Ovary (tissue), 9 donors: ENCODE measurements around the gene NPAS2. TPM values are rescaled to one million over a fixed set of nuclear protein-coding genes. Genes with fewer than 3 reads are reported as not detected.

Experiments used
- DNase-seq, 5 donors: peaks; one replicate each; pipeline ENCODE4 v3.0.0-alpha.2; 2019 to 2020
- H3K27ac ChIP-seq, 2 donors: fragments of 200-600 bp; one replicate each; pipeline versions ENCODE4 v1.5.1 to v1.8.0; 2019 to 2022
- H3K27me3 ChIP-seq: fragments of 200-600 bp; one replicate; pipeline ENCODE4 v1.8.0; 2022
- H3K36me3 ChIP-seq: fragments of 200-600 bp; sonication (generic); one replicate; pipeline ENCODE4 v1.5.1; 2019
- H3K4me1 ChIP-seq: one replicate; pipeline ENCODE4 v1.8.1; 2013; ENCODE audit warnings: mild to moderate bottlenecking, moderate library complexity; ENCODE audit not compliant: insufficient read depth
- H3K4me3 ChIP-seq: fragments of 200-600 bp; sonication (generic); one replicate; pipeline ENCODE4 v1.5.1; 2017
- H3K9me3 ChIP-seq, 2 donors: fragments of 200-600 bp in 1 of 2; sonication (generic) in 1 of 2; one replicate each; pipeline versions ENCODE4 v1.5.1 to v1.8.1; 2013 to 2019; ENCODE audit warnings: mild to moderate bottlenecking in 1 of 2, moderate library complexity in 1 of 2
- EP300 ChIP-seq: sonication (generic); formaldehyde crosslinking; IDR thresholded peaks from one replicate; pipeline ENCODE4 v1.6.1; 2017; ENCODE audit warnings: antibody characterized with exemption
- POLR2A ChIP-seq: fragments of 450-650 bp; IDR thresholded peaks from one replicate; pipeline ENCODE4 v1.6.1; 2017; ENCODE audit warnings: antibody characterized with exemption, mild to moderate bottlenecking, moderate library complexity
- WGBS, 3 donors: extraction: QIAGEN DNeasy Blood & Tissue Kit in 1 of 3; methylation state at CpG; one replicate each; pipeline versions ENCODE4 v1.1.5 to v1.1.7; 2013 to 2017; 5-methylcytosine and 5-hydroxymethylcytosine counted together
- intact Hi-C, 4 donors: fragments of 100-400 bp; cut with DNase I; formaldehyde crosslinking; loops; one replicate each; pipeline versions ENCODE4 v1.11.0 to v1.15.1; 2022 to 2023
- polyA plus RNA-seq, 2 donors: library from polyadenylated mRNA; stranded (reverse); fragments of 200-250 nt in 1 of 2; fragments of 350-450 nt in 1 of 2; fragmentation: Illumina TruSeq in 1 of 2; extraction: RNeasy Lipid Tissue Mini Kit (QIAGEN cat#74804) in 1 of 2; gene quantifications; one replicate each; pipeline ENCODE4 v1.2.3, GENCODE V29; 2013 to 2014
- total RNA-seq, 7 donors: library from RNA; depleted of rRNA in 2 of 7; stranded (reverse); fragments of >200 nt in 2 of 7; fragmentation: NEBNext Ultra II Directional in 3 of 7; extraction: Animal tissue kit (Norgen Biotek cat#: 25700) in 3 of 7; gene quantifications; one replicate each; pipeline versions ENCODE4 v1.1.0 to v1.2.4, GENCODE V29; 2016 to 2023
- TF ChIP-seq, protein P1 (sequence below), 3 donors: fragments of 450-650 bp in 2 of 3; fragments of 200-600 bp in 1 of 3; IDR thresholded peaks; one replicate each; pipeline versions ENCODE4 v1.5.1 to v1.8.0; 2016 to 2022; ENCODE audit warnings: antibody characterized with exemption in 3 of 3, mild to moderate bottlenecking in 1 of 3
- donor health status: DM: no; HTN: no; CAD: no; lungs with moderate emphysema.
- donor health status: DM: no; HTN: no; CAD: no.
- donor health status: Bipolar disorder and iron deficiency.
- donor health status: DM: yes; HTN: yes; CAD: no.
- donor health status: DM: no; HTN: no; CAD: no.
- donor health status: DM: yes; HTN: yes; CAD: no.

The NPAS2 gene
- total and polyA plus RNA-seq, 9 donors = 1.6 to 20.6 (median 7.3) TPM

DNA sequence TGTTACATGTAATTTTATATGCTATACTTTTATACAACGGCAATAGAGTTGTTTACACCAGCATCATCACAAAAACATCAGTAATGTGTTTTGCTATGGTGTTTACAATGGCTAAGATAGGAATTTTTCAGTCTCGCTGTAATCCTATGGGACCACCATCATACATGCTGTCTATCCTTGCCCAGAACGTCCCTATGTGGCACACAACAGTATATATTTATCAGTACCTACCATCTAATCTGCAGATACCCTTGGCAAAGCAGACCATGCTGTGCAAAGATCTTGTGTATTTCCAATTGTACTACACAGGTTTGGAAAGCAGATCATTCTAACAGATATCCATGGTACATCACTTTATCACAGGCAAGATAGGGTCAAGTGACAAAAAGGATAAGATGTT lies 197.4 kb downstream of the NPAS2 start:
- intact Hi-C loops = loop anchor here in 1 of 4 donors (10.0 kb wide), 1 partner anchor 187 kb away; no protein-coding TSS in a partner anchor
- H3K4me1 ChIP-seq = no peaks in the 10 kb centered on the region
- no peak overlapping the region for H3K4me3 ChIP-seq
- TF ChIP-seq POLR2A = no peak
- TF ChIP-seq, protein P1, sequence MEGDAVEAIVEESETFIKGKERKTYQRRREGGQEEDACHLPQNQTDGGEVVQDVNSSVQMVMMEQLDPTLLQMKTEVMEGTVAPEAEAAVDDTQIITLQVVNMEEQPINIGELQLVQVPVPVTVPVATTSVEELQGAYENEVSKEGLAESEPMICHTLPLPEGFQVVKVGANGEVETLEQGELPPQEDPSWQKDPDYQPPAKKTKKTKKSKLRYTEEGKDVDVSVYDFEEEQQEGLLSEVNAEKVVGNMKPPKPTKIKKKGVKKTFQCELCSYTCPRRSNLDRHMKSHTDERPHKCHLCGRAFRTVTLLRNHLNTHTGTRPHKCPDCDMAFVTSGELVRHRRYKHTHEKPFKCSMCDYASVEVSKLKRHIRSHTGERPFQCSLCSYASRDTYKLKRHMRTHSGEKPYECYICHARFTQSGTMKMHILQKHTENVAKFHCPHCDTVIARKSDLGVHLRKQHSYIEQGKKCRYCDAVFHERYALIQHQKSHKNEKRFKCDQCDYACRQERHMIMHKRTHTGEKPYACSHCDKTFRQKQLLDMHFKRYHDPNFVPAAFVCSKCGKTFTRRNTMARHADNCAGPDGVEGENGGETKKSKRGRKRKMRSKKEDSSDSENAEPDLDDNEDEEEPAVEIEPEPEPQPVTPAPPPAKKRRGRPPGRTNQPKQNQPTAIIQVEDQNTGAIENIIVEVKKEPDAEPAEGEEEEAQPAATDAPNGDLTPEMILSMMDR (IDR thresholded peaks at IDR 0.05) = no peak
- no peak for TF ChIP-seq EP300
- H3K27ac ChIP-seq = no peak overlapping the region
- no peaks in the 10 kb centered on the region for H3K9me3 ChIP-seq
- no peaks in the 10 kb centered on the region for H3K36me3 ChIP-seq
- WGBS, 3 donors = 71 to 83% (median 75%) methylated on average over 3 of the region's 3 CpGs
- no peaks in the 10 kb centered on the region for H3K27me3 ChIP-seq
- no peak for DNase-seq

- intact Hi-C loops = loop anchor here in 1 of 4 donors (10.0 kb wide), 1 partner anchor 186 kb away; no protein-coding TSS in a partner anchor
- TF ChIP-seq POLR2A = no peak
- no peak for DNase-seq
- Histone ChIP-seq H3K4me3 (no peak overlapping the region), H3K27ac (no peak overlapping the region), H3K9me3 (no peaks in the 10 kb centered on the region), H3K4me1 (no peaks in the 10 kb centered on the region), H3K27me3 (no peaks in the 10 kb centered on the region), H3K36me3 (no peaks in the 10 kb centered on the region)
- 56 to 60% (median 56%) methylated on average over 8 of the region's 8 CpGs for WGBS, 3 donors
Measured at GRCh38 chr2:101018934-101019333, 199.0 kb downstream of the NPAS2 start.

DNA sequence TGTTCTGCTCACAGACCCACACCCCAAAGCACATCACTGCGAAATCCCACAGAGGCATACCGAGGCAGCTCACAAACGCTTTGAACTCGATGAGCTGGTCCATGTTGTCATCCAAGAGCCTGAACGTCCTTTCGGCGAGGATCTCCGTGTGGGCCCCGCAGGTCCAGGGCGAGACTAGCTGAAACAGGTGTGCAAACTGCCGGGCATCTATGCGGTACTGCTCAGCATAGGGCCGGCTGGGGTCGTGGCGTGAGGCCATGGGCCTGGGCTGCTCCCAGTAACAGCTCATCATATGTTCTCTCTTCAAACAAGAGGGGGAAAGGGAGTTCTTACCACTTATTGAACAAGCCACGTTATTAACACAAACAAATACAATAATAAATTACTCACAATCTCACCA lies 202.3 kb downstream of the NPAS2 start:
- no peaks in the 10 kb centered on the region for H3K36me3 ChIP-seq
- no peak overlapping the region for H3K27ac ChIP-seq
- H3K4me1 ChIP-seq = no peaks in the 10 kb centered on the region
- H3K27me3 ChIP-seq = no peaks in the 10 kb centered on the region
- TF ChIP-seq, protein P1 (IDR thresholded peaks at IDR 0.05) = no peak
- TF ChIP-seq POLR2A = no peak
- TF ChIP-seq EP300 = no peak
- 77 to 84% (median 77%) methylated on average over 16 of the region's 16 CpGs for WGBS, 3 donors
- no peak for DNase-seq
- intact Hi-C loops = no loop called here
- H3K4me3 ChIP-seq = no peak overlapping the region
- H3K9me3 ChIP-seq = no peaks in the 10 kb centered on the region

DNA sequence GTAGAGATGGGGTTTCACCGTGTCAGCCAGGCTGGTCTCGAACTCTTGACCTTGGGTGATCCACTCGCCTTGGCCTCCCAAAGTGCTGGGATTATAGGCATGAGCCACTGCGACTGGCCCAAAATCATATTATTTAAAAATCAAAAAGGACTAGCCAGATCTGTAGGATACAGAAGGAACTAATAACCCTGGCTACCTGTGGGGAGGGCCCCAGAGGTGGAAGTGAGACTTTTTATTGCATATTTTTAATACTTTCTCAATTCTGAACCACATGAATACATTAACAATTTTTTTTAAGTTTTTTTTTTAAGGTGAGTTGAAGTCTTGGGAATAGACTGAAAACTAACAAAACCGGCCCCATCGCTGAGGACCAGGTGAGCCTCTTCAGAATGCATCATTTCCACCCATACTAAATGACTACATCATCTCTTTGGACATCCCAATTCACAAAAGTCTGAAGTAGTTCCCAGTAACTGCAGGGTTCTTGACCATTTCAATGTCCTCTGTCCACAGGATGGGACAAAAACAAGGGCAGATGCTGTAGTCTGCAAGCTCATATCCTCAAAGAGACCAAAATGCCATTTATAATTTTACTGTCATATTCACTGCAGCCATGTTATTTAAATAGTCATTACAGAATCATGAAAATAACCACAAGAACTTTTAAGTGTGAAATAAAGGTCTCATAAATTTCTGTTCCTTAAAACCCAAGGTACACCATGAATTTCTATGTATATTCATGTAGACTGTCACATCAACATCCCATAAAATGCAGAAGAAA lies 203.6 kb downstream of the NPAS2 start:
- Histone ChIP-seq H3K36me3 (no peaks in the 10 kb centered on the region), H3K4me3 (no peak overlapping the region), H3K27me3 (no peaks in the 10 kb centered on the region), H3K27ac (no peak overlapping the region), H3K9me3 (no peaks in the 10 kb centered on the region), H3K4me1 (no peaks in the 10 kb centered on the region)
- intact Hi-C loops = no loop called here
- TF ChIP-seq POLR2A = no peak
- no peak for TF ChIP-seq EP300
- 93 to 96% (median 94%) methylated on average over 6 of the region's 6 CpGs for WGBS, 3 donors
- no peak for DNase-seq

DNA sequence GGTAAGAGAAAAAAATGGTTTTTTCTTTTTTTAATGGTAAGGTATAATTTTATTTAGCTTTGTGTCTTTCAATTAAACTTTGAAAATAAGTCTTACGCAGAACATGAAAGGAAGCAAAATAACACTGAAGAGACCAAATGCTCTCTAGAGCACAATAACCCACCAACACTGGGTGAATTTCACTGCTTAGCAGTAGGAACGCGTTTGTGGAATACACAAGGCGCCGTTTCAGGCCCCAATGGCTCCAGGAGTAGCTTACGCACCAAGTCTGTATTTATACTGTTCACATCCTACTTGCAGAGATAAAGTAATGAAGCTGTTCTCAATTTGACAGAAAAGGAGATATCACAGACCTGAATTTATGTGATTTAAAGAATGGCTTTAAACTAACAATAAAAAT lies 205.6 kb downstream of the NPAS2 start:
- H3K27me3 ChIP-seq = no peaks in the 10 kb centered on the region
- 86 to 89% (median 88%) methylated on average over 6 of the region's 6 CpGs for WGBS, 3 donors
- H3K4me3 ChIP-seq = no peak overlapping the region
- intact Hi-C loops = no loop called here
- DNase-seq = no peak
- H3K36me3 ChIP-seq = no peaks in the 10 kb centered on the region
- no peak for TF ChIP-seq POLR2A
- no peak for TF ChIP-seq EP300
- TF ChIP-seq, protein P1 (IDR thresholded peaks at IDR 0.05) = no peak
- no peak overlapping the region for H3K27ac ChIP-seq
- no peaks in the 10 kb centered on the region for H3K9me3 ChIP-seq
- H3K4me1 ChIP-seq = no peaks in the 10 kb centered on the region
